Skeletal muscle cell (primary cell): ENCODE results near the gene TMEM221.

Experiments used
- DNase-seq: peaks from one replicate; pipeline ENCODE4 v3.0.0-alpha.2; 2010; ENCODE audit warnings: low read depth
- H3K4me3 ChIP-seq: 2 replicates; pipeline ENCODE4 v1.5.1; 2011; ENCODE audit warnings: low read depth, mild to moderate bottlenecking, control low read depth, low read length, moderate library complexity

Gene TMEM221

GRCh38 chr19:17448131-17448967 lies at the start of gene TMEM221:
Gene TMEM221 (minus strand): TSS chr19:17448668. CDS start chr19:17448462, 206 bp downstream.
- DNase-seq = no peak
- peak within 1 kb of the TSS; percentile 41 for H3K4me3 ChIP-seq

- DNase-seq = no peak
- H3K4me3 ChIP-seq = no peak overlapping the region
These were observed 48.8 kb upstream of the TMEM221 start for GRCh38 chr19:17497149-17497798.

GRCh38 chr19:17496337-17496997 lies 48.0 kb upstream of the TMEM221 start:
- no peak for DNase-seq
- no peak overlapping the region for H3K4me3 ChIP-seq

- DNase-seq = no peak
- no peak overlapping the region for H3K4me3 ChIP-seq
These were observed 47.3 kb upstream of the TMEM221 start for GRCh38 chr19:17495639-17496296.

- no peak overlapping the region for H3K4me3 ChIP-seq
- no peak for DNase-seq
These were observed 42.8 kb upstream of the TMEM221 start for GRCh38 chr19:17491287-17491686.

GRCh38 chr19:17490411-17490810 lies 41.9 kb upstream of the TMEM221 start:
- DNase-seq = no peak
- no peak overlapping the region for H3K4me3 ChIP-seq

- H3K4me3 ChIP-seq = no peak overlapping the region
- DNase-seq = no peak
These were observed 41.0 kb upstream of the TMEM221 start for GRCh38 chr19:17489392-17490030.

GRCh38 chr19:17488593-17489391 lies 40.3 kb upstream of the TMEM221 start:
- H3K4me3 ChIP-seq = no peak overlapping the region
- no peak for DNase-seq

GRCh38 chr19:17487284-17488121 lies 39.0 kb upstream of the TMEM221 start:
- DNase-seq = no peak
- no peak overlapping the region for H3K4me3 ChIP-seq

- no peak overlapping the region for H3K4me3 ChIP-seq
- DNase-seq = no peak
These were observed 38.2 kb upstream of the TMEM221 start for GRCh38 chr19:17486545-17487240.

GRCh38 chr19:17484520-17485185 lies 36.2 kb upstream of the TMEM221 start:
- no peak for DNase-seq
- H3K4me3 ChIP-seq = no peak overlapping the region

GRCh38 chr19:17483605-17484002 lies 35.1 kb upstream of the TMEM221 start:
- no peak overlapping the region for H3K4me3 ChIP-seq
- DNase-seq = no peak

- no peak overlapping the region for H3K4me3 ChIP-seq
- DNase-seq = no peak
These were observed 34.6 kb upstream of the TMEM221 start for GRCh38 chr19:17482877-17483604.

- no peak for DNase-seq
- H3K4me3 ChIP-seq = no peak overlapping the region
These were observed 33.5 kb upstream of the TMEM221 start for GRCh38 chr19:17481986-17482385.

GRCh38 chr19:17479325-17479791 lies 30.9 kb upstream of the TMEM221 start:
- H3K4me3 ChIP-seq = no peak overlapping the region
- DNase-seq = no peak

GRCh38 chr19:17475541-17476115 lies 27.2 kb upstream of the TMEM221 start:
- H3K4me3 ChIP-seq = no peak overlapping the region
- DNase-seq = no peak
